GM19043 (cell line): Measurements from ENCODE around the gene SESTD1.
A peak's percentile ranks its signal among the peaks of the same experiment; 100 is the strongest.
"Not testable (repeated sequence)": the region's sequence is repeated elsewhere in the genome, so short reads cannot be mapped to it uniquely, and the experiment has no call there.

Experiments
- ATAC-seq: cut with Tn5 transposase; IDR thresholded peaks from one replicate; pipeline ENCODE4 v1.9.1; 2021; ENCODE audit warnings: low read depth; ENCODE audit not compliant: unreplicated experiment

Gene SESTD1

DNA sequence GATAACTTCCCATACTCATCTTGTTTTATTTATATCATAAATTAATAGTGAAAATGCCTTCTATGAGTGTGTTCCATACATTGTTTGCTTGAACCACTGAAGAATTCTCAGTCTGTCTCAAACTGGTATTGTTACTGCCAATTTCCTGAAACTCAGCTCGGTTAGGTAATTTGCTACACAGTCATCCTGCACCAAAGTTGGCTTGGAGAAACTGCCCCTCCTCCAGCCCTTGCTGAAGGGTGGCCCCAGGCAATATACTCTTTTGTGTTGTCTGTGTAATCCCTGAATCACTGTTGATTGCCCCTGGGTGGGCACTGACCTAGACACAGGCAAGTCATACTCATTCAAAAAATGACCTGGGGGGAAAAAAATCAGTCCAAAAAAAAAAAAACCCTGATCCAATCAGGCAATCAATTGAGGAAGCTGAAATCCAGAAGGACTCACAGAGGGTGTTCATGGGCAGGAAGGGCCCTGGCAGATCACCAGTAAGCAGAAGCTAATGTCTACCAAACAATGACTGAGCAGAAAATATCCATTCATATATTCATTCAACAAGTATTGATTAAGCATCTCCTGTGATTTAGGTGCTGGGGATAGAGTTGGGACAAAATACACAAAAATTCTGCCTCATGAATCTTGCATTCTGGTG is 3.8 kb upstream of the SESTD1 start:
- ATAC-seq: no peak

DNA sequence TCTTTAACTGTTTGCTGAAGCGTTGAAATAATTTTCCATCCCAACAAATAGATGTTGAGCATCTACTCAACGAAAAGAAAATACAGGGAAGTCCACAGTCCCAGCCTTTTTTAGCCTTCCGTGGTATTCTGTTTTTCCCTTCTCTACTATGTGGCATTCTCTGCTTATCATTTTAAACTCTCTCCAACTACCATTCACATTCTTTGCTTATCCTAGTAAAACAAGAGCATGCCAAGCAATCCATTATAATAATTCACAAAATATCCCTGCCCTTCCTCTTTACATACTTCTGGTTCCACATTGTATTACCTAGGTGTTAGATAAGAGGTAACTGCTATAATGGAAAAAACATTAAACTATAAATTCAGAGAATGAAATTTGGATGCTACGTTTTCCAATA is 1.6 kb upstream of the SESTD1 start:
- ATAC-seq: no peak

DNA sequence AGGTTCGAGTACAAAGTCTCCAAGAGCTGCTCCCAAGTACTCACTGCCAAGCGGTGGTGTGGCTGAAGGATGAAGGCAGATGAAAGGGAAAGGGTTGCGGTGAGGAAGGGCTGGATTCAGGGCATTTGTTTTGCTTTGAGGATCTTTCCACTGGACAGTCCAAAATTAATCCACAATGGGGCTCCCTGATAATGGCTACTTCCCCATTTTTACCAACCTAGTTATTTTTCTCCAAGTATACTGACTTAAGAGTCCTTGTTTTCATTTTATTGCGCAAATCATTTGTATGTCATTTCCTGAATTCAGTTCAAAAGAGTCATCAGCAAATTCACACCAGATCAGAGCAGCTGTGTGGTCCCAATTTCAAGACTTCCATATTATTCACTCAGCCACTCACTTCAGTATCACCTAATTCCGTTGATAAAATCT is 464 bp upstream of the SESTD1 start:
- no peak for ATAC-seq

DNA sequence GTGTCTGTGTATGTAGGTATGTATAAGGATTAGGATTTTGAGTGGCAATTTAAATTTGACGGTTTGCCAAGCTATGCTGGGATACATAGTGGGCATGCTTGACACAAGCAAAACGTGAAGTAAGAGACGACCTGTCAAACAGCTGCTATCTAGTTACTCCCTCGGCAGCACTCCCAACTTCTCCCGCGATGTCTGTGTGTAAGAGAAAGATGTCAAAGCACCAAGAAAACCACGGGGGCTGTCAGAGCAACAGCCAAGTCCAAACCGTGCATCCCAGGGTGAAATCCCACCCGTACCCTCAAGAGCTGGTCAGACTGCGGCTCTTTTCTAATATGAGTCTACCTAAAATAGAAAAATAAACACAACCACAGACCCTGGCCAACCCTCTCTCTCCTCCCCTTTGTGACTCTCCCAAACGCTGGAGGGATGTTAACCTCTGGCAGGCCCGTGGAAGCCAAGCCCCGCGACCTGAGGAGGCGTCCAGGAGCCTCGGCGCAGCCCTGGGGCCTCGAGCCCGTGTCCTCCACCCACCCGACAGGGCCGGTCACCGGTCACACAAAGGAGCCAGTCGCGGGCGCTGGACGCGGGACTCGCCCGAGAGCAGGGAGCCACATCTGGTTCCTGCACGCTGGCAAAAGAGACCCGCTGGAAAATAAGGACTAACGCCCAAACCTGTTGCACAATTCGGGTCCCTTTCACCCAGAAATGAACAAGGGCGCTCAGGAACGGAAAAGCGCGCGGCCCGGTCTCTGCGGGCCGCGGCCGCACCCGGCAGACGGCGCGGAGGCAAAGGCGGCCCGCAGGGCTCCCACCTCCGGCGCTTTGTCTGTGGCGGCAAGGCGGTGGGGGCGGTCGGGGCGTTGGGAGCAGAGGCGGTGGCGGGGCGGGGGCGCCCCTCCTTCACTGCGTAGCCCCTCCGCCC is 925 bp downstream of the SESTD1 start:
- peak; percentile 21 for ATAC-seq

DNA sequence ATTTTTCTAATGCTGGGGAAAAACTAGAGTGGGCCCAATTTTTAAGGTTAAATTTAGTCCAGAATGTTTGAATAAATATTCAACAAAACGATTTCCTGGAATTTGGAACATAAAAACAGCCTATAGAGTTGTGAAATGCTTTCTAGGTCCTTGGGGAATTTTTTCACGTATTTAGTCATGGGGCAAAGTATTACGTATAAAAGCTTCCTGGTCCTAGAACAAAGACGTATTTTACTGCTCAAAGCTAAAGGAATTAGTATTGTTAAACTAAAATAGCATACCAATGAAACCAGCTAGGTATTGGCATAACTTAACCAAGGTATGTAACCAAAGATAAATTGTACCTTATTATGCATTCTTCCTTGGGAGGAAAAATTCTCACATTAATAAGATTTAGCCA is 1.6 kb downstream of the SESTD1 start:
- ATAC-seq: no peak

DNA sequence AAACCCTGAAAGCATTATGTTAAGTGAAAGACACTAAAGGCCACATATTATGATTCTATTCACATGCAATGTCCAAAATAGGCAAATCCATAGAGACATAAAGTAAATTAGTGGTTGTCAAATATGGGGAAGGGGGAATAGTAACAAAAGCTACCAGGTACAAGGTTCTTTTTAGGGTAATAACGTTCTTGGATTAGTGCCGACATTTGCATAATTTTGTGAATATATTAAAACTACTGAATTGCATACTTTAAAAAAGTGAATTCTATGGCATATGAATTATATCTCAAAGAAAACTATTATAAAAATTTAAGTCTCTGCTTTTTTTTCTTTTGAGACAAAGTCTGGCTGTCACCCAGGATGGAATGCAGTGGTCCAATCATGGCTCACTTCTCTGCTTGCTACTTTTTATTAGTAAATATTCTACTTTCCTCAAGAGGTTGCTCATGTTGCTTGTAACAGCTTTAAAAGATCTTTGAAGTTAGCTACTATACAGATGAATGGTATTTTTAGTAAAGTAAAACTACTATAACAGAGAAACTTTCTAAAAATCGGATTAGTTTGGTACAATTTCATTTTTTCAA is 2.5 kb downstream of the SESTD1 start:
- ATAC-seq: no peak

DNA sequence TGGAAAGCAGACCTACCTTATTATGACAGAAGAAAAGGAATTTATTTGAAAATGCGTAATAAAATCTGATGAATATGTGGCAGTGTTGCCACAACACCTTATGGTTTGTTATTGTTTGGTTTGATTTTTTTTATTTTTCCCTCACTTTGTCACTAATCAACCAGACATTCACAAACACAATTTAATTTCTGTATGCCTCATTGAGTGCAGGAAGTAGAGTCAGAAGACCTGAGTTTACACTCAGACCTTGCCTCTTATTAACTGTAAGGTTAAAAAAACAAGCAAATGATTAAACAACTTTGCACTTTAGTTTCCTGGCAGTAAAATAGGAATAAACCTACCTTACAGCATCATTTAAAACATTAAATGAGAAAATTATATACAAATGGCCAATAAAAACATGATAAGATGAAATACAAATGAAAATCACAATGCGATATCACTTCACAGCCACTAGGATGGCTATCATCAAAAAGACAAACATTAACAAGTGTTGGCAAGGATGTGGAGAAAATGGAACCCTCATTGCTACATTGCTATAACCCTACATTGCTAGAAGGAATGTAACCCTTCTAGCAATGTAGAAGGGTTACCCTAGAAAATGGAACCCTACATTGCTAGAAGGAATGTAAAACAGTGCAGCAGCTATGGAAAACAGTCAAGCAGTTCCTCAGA is 3.3 kb downstream of the SESTD1 start:
- ATAC-seq: no peak

DNA sequence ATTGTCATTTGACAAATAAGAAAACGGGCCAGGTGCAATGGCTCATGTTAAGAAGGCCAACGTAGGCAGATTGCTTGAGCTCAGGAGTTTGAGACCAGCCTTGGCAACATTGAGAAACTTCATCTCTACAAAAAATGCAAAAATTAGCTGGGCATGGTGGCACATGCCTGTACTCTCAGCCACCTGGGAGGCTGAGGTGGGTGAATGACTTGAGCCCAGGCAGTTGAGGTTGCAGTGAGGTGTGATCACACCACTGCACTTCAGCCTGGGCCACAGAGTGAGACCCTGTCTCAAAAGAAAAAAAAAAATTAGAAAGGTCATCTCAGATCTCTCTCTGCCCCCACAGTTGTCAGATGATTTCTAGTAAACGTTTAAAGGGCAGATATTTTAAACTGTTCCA is 4.4 kb downstream of the SESTD1 start:
- ATAC-seq: no peak

DNA sequence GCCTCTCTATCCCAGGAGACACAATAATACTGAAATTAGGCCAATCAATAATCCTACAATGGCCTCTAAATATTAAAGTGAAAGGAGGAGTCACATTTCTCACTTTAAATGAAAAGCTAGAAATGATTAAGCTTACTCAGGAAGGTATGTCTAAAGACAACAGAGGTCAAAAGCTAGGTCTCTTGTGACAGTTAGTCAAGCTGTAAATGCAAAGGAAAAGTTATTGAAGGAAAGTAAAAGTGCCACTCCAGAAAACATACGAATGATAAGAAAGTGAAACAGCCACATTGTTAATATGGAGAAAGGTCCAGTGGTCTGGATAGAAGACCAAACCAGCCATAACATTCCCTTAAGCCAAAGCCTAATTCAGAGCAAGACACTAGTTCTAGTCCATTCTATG is 9.5 kb downstream of the SESTD1 start:
- ATAC-seq: no peak

DNA sequence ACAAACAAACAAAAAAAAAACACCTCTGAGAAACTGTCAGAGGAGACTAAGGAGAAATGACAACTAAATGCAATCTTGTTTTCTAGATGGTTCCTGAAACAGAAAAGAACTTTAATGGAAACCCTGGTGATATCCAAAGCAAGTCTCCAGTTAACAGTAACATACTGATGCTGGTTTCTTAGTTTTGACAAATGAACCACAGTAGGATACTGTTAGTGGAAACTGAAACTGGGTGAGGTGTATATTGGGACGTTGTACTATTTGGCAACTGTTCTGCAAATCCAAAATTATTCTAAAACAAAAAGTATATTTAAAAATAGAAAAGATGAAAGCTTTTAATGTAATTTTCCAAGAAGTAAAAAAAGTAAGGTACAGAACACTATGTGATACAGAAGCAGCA is 11.4 kb downstream of the SESTD1 start:
- peak; percentile 52 for ATAC-seq

DNA sequence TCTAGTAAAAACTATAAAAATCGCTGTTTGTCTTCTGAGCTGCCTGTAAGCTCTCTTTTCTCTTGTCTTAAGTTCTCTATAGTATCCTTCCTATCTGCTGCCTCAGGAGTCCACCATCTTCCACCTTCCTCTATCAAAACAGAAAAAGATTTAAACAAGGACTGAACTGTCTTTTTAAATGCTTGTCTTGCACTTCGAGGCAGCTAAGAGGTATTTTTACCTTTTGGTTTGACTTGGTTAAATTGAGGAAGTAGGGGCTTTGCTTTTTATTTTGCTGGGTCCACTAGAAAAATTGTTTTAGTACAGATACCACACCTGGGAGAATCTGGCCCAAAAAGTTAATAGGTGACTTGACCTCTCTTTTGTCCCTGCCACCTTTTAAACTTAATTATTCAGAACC is 12.2 kb downstream of the SESTD1 start:
- peak; percentile 33 for ATAC-seq

DNA sequence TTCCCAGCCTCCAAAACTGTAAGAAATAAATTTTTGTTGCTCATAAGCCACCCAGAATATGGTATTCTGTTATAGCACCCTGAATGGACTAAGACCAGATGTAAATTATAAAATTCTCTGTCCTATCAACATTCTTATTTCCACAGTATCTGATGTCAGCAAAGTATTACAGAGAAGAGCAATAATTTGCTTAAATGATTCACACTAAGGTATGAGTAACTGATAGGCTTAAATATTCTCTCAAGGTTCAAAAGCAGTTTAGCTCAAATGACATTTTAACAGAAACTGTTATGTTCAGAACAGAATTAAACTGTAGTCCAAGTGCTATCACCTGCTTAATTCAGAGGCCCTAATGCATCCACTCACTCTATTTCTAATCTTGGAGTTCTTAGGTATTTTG is 12.8 kb downstream of the SESTD1 start:
- no peak for ATAC-seq

DNA sequence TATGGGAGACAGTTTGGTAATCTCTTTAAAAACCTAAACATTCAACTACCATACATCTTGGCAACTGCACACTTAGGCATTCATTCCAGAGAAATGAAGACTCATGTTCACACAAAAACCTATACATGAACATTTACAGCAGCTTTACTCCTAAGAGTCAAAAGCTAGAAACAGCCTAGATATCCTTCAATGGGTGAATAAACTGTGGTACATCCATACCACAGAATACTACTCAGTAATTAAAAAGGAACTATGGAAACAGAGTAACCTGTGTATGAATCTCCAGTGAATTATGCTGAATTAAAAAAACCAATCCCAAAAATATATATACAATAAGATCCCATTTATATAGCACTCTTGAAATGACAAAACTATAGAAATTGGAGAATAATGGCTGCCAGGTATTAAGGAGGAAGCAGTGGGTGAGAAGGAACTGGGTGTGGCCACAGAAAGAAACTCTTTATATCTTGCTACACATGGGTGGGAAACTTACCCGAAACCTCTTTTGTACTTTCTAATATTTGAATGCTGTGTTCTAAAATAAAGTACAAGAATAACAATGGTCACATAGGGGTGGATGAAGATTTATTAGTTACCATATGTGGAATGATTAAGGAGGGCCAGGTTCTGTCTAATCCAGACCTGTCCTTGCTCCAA is 13.7 kb downstream of the SESTD1 start:
- no peak for ATAC-seq

DNA sequence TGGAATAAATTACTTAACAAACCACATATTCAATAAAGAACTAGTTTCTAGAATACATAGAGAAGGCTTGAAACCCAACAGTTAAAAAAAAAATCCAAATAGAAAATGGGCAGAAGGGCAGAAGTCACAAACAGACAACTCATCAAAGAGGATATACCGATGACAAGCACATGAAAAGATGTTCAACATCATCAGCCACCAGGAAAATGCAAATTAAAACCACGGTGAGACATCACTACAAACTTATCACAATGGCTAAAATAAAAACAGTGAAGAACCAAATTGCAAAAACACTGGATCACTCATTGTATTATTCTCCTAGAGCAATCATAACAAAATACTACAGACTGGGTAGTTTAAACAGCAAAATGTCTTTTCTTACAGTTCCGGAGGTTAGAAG is 14.5 kb downstream of the SESTD1 start:
- no peak for ATAC-seq

DNA sequence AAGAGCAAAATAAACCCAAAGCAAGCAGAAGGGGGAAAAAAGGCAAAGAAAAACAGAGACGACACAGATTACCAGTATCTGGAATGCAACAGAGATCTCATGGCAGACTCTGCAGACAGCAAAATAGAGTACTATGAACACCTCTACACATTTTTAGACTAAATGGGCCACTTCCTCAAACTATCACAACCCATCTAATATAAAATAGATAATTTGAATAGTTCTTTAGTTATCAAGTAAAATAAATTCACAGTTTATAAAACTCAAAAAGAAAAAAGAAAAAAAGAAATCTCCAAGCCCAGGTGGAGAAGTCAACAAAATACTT is 16.6 kb downstream of the SESTD1 start:
- no peak for ATAC-seq

DNA sequence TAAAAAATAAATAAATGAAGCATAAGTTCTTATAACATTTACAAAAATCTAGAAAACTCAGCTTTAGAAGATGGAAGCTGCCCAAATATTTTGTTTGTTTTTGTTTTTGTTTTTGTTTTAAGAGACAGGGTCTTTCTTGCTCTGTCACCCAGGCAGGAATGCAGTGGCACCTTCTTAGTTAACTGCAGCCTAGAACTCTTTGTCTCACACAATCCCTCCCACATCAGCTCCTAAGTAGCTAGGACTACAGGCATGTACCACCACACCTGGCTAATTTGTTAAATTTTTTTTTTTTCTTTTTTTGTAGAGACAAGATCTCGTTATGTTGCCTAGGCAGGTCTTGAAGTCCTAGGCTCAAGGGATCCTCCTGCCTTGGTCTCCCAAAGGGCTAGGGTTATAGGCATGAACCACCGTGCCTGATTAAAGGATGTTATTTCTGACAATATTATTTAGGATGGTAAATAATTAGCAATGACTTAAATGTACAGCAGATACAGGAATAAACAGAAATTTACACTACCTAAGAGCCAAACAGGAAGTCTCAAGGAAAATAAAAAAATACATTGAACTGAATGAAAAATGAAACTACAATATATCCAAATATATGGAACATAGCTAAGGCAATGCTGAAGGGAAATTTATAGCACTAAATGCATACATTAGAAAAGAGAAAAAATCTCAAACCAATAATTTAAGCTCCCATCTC is 17.2 kb downstream of the SESTD1 start:
- ATAC-seq: no peak

DNA sequence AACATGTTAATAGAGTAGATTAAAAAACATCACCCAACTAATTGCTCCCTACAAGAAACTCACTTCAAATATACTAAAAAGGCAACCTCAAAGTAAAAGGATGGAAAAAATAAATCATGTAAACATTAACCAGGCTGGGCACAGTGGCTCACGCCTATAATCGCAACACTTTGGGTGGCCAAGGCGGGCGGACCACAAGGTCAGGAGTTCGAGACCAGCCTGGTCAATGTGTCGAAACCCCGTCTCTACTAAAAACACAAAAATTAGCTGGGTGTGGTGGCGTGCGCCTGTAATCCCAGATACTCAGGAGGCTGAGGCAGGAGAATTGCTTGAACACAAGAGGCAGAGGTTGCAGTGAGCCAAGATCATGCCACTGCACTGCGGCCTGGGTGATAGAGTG is 18.8 kb downstream of the SESTD1 start:
- not testable (repeated sequence) for ATAC-seq

DNA sequence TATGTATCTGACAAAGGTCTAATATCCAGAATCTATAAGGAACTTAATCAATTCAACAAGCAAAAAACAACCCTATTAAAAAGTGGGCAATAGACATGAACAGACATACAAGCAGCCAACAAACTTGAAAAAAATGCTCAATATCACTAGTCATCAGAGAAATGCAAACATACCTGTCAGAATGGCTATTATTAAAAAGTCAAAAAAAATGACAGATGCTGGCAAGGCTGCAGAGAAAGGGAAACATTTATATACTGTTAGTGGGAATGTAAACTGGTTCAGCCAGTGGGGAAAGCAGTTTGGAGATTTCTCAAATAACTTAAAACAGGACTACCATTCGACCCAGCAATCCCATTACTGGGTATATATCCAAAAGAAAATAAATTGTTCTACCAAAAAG is 21.6 kb downstream of the SESTD1 start:
- no peak for ATAC-seq

DNA sequence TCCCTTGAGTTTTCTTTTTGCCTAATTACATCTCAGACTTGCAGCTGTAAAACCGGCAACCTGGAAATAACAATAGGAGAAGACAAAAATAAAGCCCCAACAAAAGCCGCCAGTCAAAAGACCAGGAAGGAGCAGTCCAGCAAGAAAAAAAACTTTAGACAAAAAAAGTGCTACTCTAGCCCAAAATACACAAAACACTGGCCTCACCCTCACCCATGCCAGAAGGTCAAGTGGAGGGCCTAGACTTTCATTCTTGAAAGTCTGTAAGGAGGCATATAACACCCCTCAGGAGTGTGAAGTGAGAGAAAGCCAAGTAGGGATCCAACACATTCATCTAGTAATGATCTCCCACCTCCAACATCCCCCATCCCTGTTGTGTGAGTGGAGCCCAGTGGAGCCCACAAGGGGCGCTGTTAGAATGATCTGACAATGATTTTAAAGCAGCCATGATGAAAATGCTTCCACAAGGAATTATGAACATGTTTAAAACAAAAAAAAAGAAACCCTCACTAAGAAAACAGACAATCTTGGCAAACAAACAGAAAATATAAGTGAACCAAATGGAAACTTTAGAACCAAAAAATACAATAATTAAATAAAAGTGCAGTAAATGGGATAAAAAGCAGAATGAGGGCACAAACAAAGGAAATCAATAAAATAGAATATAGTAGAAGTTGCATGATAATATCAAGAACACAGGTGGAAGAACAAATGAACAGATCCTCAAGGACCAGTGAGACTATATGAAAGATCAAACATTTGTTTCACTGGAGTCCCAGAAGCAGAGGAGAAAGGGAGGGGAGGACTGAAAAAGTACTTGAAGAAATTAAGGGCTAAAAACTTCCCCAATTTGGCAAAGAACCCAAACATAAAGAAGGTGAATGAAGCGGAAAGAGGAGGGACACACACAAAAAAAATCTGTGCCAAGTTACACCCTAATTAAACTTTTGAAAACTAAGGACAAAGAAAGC is 23.9 kb downstream of the SESTD1 start:
- no peak for ATAC-seq
